GM12878 (cell line): Measurements from ENCODE around the gene GRIA2. TPM values are rescaled to one million over a fixed set of nuclear protein-coding genes. Genes with fewer than 3 reads are reported as not detected.

Experiments used
- ATAC-seq: fragments of 200-7000 bp; cut with Tn5 transposase; 3 replicates; pipeline ENCODE4 v1.9.1; 2020; ENCODE audit warnings: mild to moderate bottlenecking, moderate library complexity
- BruUV-seq: library from RNA; stranded (reverse); fragments of 400-500 nt; replicated peaks from 2 replicates; lab custom pipeline; 2021; lab: Mats Ljungman, UMichigan
- CTCF ChIA-PET: fragments of 300-600 bp; sonication (Branson Sonifier 250); formaldehyde crosslinking; extraction: SDS; loops from one replicate; lab custom pipeline; 2021; ENCODE audit warnings: inconsistent platforms; lab: Yijun Ruan, JAX
- POLR2A ChIA-PET: fragments of 350-600 bp; formaldehyde crosslinking; extraction: SDS; loops from one replicate; lab custom pipeline; 2021; ENCODE audit warnings: inconsistent platforms; lab: Charles Lee
- RAD21 ChIA-PET: fragments of 300-600 bp; sonication (Branson Sonifier 250); formaldehyde crosslinking; loops from one replicate; lab custom pipeline; 2023; ENCODE audit warnings: antibody characterized with exemption; ENCODE audit not compliant: unreplicated experiment; lab: Charles Lee
- SMC1A ChIA-PET: fragments of 300-600 bp; sonication (Branson Sonifier 250); formaldehyde crosslinking; loops from one replicate; lab custom pipeline; 2023; ENCODE audit not compliant: unreplicated experiment, uncharacterized antibody; lab: Charles Lee
- DNase-seq: peaks from one replicate; pipeline ENCODE4 v3.0.0-alpha.2; 2011; ENCODE audit warnings: low read depth, low spot score
- FAIRE-seq: peaks from 3 replicates; lab custom pipeline; 2011; peaks lifted over from hg19 to GRCh38; lab: Jason Lieb, UNC
- H2AFZ ChIP-seq: 2 replicates; pipeline ENCODE4 v1.6.0; 2011; ENCODE audit warnings: low read depth, low read length, control low read depth; ENCODE audit not compliant: control insufficient read depth
- H3K27ac ChIP-seq: 2 replicates; pipeline ENCODE4 v1.5.1; 2011; ENCODE audit warnings: control low read depth; ENCODE audit not compliant: control insufficient read depth, insufficient read depth
- H3K27me3 ChIP-seq, 2 experiments: replicated peaks in 1 of 2; 2 replicates each; pipeline versions ENCODE4 v1.6.0 to v1.6.1; 2011; ENCODE audit warnings: low read length in 1 of 2; ENCODE audit not compliant: control insufficient read depth in 2 of 2, insufficient read depth in 2 of 2
- H3K36me3 ChIP-seq, 2 experiments: 2 replicates each; pipeline ENCODE4 v1.5.1; 2011; ENCODE audit warnings: low read length in 1 of 2; ENCODE audit not compliant: control insufficient read depth in 2 of 2, insufficient read depth in 2 of 2
- H3K4me1 ChIP-seq: 2 replicates; pipeline ENCODE4 v1.6.1; 2011; ENCODE audit warnings: mild to moderate bottlenecking, low read length, moderate library complexity, mixed read lengths; ENCODE audit not compliant: control insufficient read depth, insufficient read depth
- H3K4me2 ChIP-seq: 2 replicates; pipeline ENCODE4 v1.6.0; 2011; ENCODE audit warnings: control low read depth; ENCODE audit not compliant: control insufficient read depth, insufficient read depth
- H3K4me3 ChIP-seq: fragments of 200-600 bp; sonication (generic); 2 replicates; pipeline ENCODE4 v1.5.1; 2016
- H3K79me2 ChIP-seq: 2 replicates; pipeline ENCODE4 v1.6.0; 2011; ENCODE audit warnings: low read length; ENCODE audit not compliant: control insufficient read depth, insufficient read depth
- H3K9ac ChIP-seq: 2 replicates; pipeline ENCODE4 v1.8.0; 2011; ENCODE audit warnings: low read length, control low read depth, mixed read lengths; ENCODE audit not compliant: control insufficient read depth, insufficient read depth
- H3K9me3 ChIP-seq: replicated peaks from 3 replicates; pipeline ENCODE4 v1.5.1; 2011; ENCODE audit warnings: mild to moderate bottlenecking, low read length; ENCODE audit not compliant: control insufficient read depth, insufficient read depth
- H4K20me1 ChIP-seq: 2 replicates; pipeline ENCODE4 v1.6.0; 2011; ENCODE audit not compliant: control insufficient read depth, insufficient read depth
- BHLHE40 ChIP-seq, 2 experiments: fragments of 450-650 bp in 1 of 2; IDR thresholded peaks; 2 replicates each; pipeline ENCODE4 v1.6.1; 2011 to 2017; ENCODE audit warnings: low read depth in 2 of 2, borderline replicate concordance in 1 of 2, improper control_type of control experiment in 1 of 2, low read length in 1 of 2, mild to moderate bottlenecking in 1 of 2
- BRCA1 ChIP-seq: IDR thresholded peaks from 2 replicates; pipeline ENCODE4 v1.6.1; 2011; ENCODE audit warnings: low read depth, low read length, improper control_type of control experiment
- IKZF2 ChIP-seq, 2 experiments: fragments of 450-650 bp; IDR thresholded peaks; 2 replicates each; pipeline ENCODE4 v1.6.1; 2017; ENCODE audit warnings: mild to moderate bottlenecking in 2 of 2, moderate library complexity in 2 of 2
- LARP7 ChIP-seq: fragments of 450-650 bp; IDR thresholded peaks from 2 replicates; pipeline ENCODE4 v1.6.1; 2017; ENCODE audit warnings: mild to moderate bottlenecking
- MAX ChIP-seq: IDR thresholded peaks from 2 replicates; pipeline ENCODE4 v1.6.1; 2012; ENCODE audit warnings: low read depth, low read length, improper control_type of control experiment
- MTA2 ChIP-seq: fragments of 450-650 bp; IDR thresholded peaks from 2 replicates; pipeline ENCODE4 v1.6.1; 2016; ENCODE audit warnings: low read depth, mild to moderate bottlenecking, moderate library complexity
- NFYA ChIP-seq: IDR thresholded peaks from 2 replicates; pipeline ENCODE4 v1.6.1; 2011; ENCODE audit warnings: low read depth, mild to moderate bottlenecking, low read length, improper control_type of control experiment, borderline replicate concordance
- RCOR1 ChIP-seq: conservative IDR thresholded peaks from 2 replicates; pipeline ENCODE4 v1.6.1; 2012; ENCODE audit warnings: low read depth, low read length, improper control_type of control experiment
- SREBF1 ChIP-seq: IDR thresholded peaks from 2 replicates; pipeline ENCODE4 v1.6.1; 2012; ENCODE audit warnings: mild to moderate bottlenecking, low read length
- SUPT20H ChIP-seq: IDR thresholded peaks from 2 replicates; pipeline ENCODE4 v1.6.1; 2011; ENCODE audit warnings: low read depth, mild to moderate bottlenecking, low read length, moderate library complexity, borderline replicate concordance; ENCODE audit not compliant: control insufficient read depth
- TARDBP ChIP-seq: IDR thresholded peaks from 2 replicates; pipeline ENCODE4 v1.6.1; 2016; ENCODE audit warnings: borderline replicate concordance
- USF1 ChIP-seq: IDR thresholded peaks from 2 replicates; pipeline ENCODE4 v1.6.1; 2011; ENCODE audit warnings: borderline replicate concordance, low read depth, mild to moderate bottlenecking, moderate library complexity, mixed read lengths, low read length; ENCODE audit not compliant: insufficient read depth; ENCODE audit errors: extremely low read length
- ZNF24 ChIP-seq: fragments of 450-650 bp; IDR thresholded peaks from 2 replicates; pipeline ENCODE4 v1.6.1; 2017; ENCODE audit warnings: antibody characterized with exemption, mild to moderate bottlenecking
- WGBS: methylation state at CpG from one replicate; pipeline ENCODE4 v1.1.6; 2016; ENCODE audit warnings: low lambda C conversion rate; ENCODE audit not compliant: insufficient replicate concordance, insufficient coverage; ENCODE audit errors: missing lambda C conversion rate; 5-methylcytosine and 5-hydroxymethylcytosine counted together
- in situ Hi-C: fragments of 300-500 bp; cut with MboI; formaldehyde crosslinking; loops from 9 replicates; pipeline ENCODE4 v1.14.3; 2018; ENCODE audit warnings: mixed read lengths
- intact Hi-C: fragments of 100-400 bp; cut with micrococcal nuclease; formaldehyde crosslinking; loops from one replicate; pipeline ENCODE4 v1.14.2; 2022; ENCODE audit not compliant: unreplicated experiment
- polyA plus RNA-seq, 11 experiments: library from polyadenylated mRNA; depleted of rRNA in 4 of 11; unstranded in 6 of 11; stranded (reverse) in 5 of 11; fragments of >200 nt; fragmentation: Nextera tagmentation in 4 of 11; fragmentation: Illumina TruSeq in 1 of 11; extraction: Ambion mirVana in 4 of 11; extraction: Trizol in 1 of 11; gene quantifications; 1 replicate in 1 of 11; 2 replicates in 10 of 11; pipeline versions ENCODE4 v1.2.1 to v1.2.3, GENCODE V29; 2011 to 2016; ENCODE audit warnings: inconsistent platforms in 2 of 11, missing spikeins in 2 of 11, low read depth in 1 of 11
- total RNA-seq, 4 experiments: library from RNA; depleted of rRNA in 3 of 4; stranded (reverse); fragments of >200 nt in 3 of 4; fragmentation: Illumina TruSeq in 1 of 4; extraction: Trizol in 1 of 4; gene quantifications; 2 replicates each; pipeline versions ENCODE4 v1.2.1 to v1.2.3, GENCODE V29; 2013 to 2021

Gene GRIA2
- total and polyA plus RNA-seq, 10 of the 15 experiments (the other 5 are each of a cell fraction or from before 2014, with no cell fraction given): under 0.01 TPM; not detected in 9

GRCh38 chr4:157372567-157372966 is 152.0 kb downstream of the GRIA2 start:
- Histone ChIP-seq H3K4me1 (no peaks in the 10 kb centered on the region), H3K9ac (no peak overlapping the region), H3K4me3 (no peak overlapping the region), H3K79me2 (no peaks in the 10 kb centered on the region), H3K27ac (no peak overlapping the region), H3K4me2 (no peak overlapping the region), H3K27me3 (no peaks in the 10 kb centered on the region), H4K20me1 (no peaks in the 10 kb centered on the region), H2AFZ (no peak overlapping the region), H3K9me3 (no peaks in the 10 kb centered on the region), H3K36me3 (no peaks in the 10 kb centered on the region)
- TF ChIP-seq RCOR1: no peak
- TF ChIP-seq SUPT20H: no peak
- no peak for TF ChIP-seq IKZF2 (IDR thresholded peaks at IDR 0.05)
- TF ChIP-seq MTA2: no peak
- TF ChIP-seq BRCA1: no peak
- TF ChIP-seq SREBF1: no peak
- TF ChIP-seq BHLHE40 (IDR thresholded peaks at IDR 0.05; ENCODE audit: borderline replicate concordance in 1 of 2, low read depth in 2 of 2, low read length in 1 of 2): no peak
- TF ChIP-seq ZNF24: no peak
- no peak for TF ChIP-seq LARP7
- TF ChIP-seq MAX: no peak
- TF ChIP-seq TARDBP: no peak
- no peak for TF ChIP-seq NFYA
- TF ChIP-seq USF1: no peak
- RAD21 ChIA-PET: no interaction called here
- SMC1A ChIA-PET: no interaction called here
- FAIRE-seq (no peak), ATAC-seq (no peak), DNase-seq (no peak)
- POLR2A ChIA-PET: no interaction called here
- CTCF ChIA-PET: no interaction called here
- whole genome bisulfite sequencing: 91% methylated on average over 3 of the region's 3 CpGs
- intact Hi-C loops: no loop called here
- in situ Hi-C loops: no loop called here
- no TSS peak for BruUV-seq
